HG03135 (cell line): Measurements from ENCODE around the gene MEIOC.
"Not testable (repeated sequence)": the region's sequence is repeated elsewhere in the genome, so short reads cannot be mapped to it uniquely, and the experiment has no call there.

Experiments
- ATAC-seq: cut with Tn5 transposase; IDR thresholded peaks from one replicate; pipeline ENCODE4 v1.9.1; 2021; ENCODE audit warnings: mild to moderate bottlenecking, moderate library complexity; ENCODE audit not compliant: unreplicated experiment

Gene MEIOC

GRCh38 chr17:44700288-44700687 is 44.0 kb downstream of the MEIOC start:
- ATAC-seq = not testable (repeated sequence)

- peak; percentile 14 for ATAC-seq
These were observed 51.6 kb downstream of the MEIOC start for GRCh38 chr17:44707755-44708400.

- peak; percentile 83 for ATAC-seq
These were observed 52.4 kb downstream of the MEIOC start, which contains the start of gene DBF4B for GRCh38 chr17:44708401-44709263. TSS of gene DBF4B (plus strand) at chr17:44708665. CDS start at chr17:44708821, 156 bp downstream.

GRCh38 chr17:44719444-44719843 is 63.2 kb downstream of the MEIOC start:
- ATAC-seq = no peak

DNA sequence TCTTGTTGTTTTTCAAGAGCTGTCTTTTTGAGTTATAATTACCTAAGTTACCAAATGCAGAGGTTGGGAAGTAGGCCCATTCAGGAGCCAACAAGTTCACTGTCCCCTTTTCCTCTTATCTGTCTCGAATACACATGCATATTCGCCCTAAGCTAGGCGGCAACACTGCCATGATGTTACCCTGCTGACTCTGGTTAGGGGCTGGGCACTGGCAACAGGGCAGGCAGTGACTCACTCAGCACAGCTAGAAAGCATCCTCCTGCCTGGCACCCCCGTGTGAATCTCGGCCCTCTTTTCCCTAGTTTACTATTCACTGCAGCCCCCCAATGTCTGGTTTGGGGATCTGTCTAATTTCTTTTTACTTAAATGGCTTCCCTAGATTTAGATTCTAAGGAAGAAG is 66.0 kb downstream of the MEIOC start:
- ATAC-seq = no peak
